Epidermal melanocyte (primary cell): Measurements from ENCODE around the gene TPD52L2.
"Not testable (repeated sequence)": the region's sequence is repeated elsewhere in the genome, so short reads cannot be mapped to it uniquely, and the experiment has no call there.

ENCODE experiments used
- DNase-seq: peaks from one replicate; pipeline ENCODE4 v3.0.0; 2011; ENCODE audit warnings: low spot score; ENCODE audit not compliant: insufficient read length

The TPD52L2 gene

DNA sequence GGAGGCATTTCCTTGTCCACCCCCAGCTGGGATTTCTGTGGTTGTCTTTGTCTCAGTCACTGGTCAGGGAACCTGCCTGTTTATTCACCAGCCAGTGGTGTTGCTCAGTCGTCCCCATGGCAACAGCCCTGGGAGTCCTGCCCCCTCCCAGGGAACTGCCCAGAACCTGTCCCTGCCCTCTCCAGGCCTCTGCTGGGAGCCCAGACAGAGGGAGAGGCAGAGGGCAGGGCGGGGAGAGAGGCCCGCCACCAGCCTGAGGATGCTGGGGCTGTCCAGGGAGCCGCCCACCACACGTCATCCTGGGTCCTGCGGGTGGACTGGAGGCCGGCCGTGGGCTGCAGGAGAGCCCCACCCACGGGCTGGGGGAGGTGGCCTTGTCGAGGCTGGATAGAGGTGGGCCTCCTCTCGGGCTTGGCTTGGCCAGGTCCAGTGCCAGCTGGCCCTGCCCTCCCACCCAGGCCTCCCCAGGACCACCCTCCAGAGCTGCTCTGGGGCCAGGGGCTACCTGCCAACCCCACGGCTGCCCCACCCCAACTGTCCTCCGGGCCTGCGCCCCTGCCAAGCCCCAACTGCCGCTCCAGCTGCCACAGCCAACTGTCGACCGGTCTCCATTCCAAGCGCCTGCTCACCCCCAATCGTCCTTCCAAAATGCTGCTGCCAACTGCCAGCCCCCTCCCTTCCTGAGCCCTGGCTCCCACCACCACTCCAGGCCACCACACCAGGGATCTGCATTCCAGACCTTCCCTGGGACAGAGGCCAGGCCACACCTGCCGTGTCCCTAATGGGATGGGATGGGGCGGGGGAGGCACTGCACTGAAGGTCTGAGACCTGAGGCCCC is 29.8 kb upstream of the TPD52L2 start:
- DNase-seq, result peak; percentile 94

DNA sequence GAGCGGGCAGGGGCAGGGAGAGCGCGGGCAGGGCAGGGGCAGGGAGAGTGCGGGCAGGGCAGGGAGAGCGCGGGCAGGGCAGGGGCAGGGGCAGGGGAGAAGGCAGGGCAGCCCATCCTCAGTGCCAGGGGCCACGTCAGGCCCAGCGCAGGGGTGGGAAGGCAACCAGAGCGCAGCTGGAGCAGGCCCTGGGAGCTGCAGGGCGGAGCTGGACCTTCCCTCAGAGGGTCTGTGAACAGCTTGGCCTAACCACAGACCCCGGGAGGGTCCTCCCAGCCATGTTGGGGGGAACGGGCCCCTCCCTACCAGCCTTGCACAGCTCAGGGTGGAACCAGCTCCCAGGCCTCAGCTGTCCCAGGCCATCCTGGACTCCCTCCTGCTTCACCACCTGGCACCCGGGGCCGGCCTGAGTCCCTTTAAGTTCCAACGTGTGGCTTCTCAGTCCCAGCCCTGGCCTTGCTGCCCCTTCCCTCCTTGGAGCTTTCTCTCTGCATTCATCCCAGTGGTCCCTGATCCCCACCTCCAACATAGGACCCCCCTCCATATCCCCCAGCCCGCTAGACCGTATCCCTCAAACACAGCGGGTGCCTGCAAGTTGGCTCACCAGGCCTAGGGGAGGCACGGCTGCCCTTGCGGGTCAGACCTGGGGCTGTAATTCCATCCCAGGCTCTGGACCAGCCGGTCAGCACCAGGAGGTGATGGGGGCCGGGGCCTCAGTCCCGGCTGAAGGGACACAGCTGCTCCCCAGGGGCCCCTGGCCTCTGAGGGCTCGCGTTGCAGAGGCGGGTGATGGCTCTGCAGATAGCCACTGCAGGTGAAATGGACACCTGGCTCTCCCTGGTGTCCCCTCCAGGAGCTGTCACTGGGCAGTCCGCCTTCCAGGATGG is 28.4 kb upstream of the TPD52L2 start:
- no peak for DNase-seq

DNA sequence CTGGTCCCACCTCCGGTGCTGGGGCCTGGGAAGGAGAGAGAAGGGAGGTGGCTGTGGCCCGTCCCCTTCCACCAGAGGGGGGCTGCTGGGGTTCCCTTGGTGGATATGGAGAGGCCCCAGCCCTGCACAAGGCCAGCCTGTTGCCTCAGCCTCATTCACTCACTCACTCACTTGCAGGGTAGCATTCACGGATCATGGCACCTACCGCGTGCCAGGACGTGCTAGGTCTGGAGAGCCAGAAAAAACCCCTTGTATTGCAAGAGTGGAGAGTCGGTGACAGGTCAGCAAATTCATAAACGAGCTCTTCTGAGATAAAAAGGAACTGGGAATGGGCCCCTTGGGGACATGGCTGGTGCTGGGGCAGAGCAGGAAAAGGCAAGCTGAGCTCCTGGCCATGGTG is 27.6 kb upstream of the TPD52L2 start:
- no peak for DNase-seq

DNA sequence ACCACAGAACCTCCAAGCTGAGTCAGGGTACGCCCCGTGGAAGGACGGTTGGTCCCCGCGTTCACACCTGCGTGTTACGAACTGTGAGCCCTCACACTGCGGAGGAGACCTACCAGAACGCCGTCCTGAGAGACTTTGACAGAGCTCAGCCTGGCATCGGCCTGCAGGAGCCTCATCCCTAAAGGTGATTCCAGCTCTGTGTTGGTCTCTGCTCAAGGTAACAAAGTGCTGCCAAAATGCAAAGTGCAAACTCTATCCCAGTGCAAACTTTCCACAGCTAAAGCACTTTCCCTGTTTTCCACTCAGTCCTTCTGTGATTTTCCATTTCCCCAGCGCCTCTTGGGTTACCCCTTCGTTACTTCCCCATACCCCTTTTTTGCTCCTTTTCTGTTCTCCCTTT is 25.4 kb upstream of the TPD52L2 start:
- no peak for DNase-seq

DNA sequence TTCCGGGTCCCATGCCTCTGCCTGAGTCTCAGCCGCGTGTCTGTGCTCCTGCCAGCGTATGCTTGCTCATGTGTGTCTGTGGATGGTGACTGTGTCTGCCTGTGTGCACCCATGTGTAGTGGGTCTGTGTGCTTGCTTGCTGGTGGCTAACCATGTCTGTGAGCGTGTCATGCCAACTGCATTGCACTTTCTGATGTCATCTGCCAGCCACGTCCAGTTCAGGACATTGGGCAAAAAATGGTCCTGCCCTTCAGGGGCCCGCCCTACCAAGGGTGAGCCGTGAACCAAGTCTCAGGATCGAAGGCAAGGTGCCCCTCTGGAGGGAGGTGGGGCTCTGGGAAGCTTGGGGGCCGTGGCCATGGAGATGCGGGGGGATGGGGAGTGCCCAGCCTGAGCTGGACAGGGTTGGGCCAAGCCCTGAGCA is 24.7 kb upstream of the TPD52L2 start:
- no peak for DNase-seq

DNA sequence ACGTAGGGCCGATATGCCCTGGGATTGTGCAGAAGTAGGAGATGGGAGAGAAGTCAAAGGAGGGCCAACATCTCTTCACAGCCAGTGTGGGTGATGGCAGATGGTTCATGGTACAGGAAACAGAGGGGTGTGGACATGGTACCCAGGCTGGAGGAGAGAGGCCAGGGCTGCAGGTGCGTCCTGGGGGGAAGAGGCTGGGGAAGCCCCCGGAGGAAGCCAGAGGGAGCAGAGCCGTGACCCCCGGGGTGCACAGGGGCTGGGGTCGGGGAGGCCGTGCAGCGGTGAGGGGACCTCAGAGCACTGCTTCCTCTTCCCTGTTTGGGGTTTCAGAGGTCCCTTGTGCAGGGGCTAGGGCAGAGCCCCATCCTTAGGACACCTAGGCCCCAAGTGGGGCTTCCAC is 22.8 kb upstream of the TPD52L2 start:
- no peak for DNase-seq

DNA sequence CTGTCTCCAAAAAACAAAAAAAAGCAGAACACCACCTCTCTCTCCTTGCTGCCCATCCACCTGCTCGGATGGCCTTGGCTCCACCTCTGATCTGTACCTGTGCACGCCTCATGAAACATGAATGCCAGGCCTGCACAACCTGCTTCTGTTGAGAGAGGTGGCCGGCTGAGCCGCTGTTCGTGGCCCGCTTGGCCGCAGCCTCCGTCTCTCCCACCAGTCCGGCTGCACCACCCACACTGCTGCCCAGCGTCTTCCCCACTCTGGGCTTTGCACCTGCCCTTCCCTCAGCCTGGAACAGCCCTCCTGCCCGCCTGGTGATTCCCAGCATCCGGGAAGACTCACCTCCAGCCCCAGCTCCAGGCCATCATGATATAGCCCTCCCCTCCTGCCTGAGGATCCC is 21.8 kb upstream of the TPD52L2 start:
- no peak for DNase-seq

DNA sequence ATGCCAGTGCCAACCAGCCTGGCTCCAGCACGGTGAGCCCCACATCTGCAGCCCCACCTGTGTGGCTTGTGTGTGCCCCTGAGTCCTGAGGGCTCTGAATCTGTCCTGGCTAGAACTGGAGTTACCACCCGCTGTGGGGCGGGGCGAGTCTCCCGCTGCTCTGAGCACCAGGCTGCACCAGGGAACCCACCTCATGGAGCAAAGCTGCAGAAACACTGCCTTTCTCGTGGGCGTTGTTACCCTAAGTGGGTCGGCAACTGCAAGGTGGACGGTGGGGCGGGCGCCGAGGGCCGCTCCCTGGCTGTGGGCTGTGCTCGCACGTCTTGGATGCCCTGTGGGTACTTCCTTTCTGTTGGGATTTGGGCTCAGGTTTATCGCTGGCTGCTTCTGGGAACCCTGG is 21.3 kb upstream of the TPD52L2 start:
- no peak for DNase-seq

DNA sequence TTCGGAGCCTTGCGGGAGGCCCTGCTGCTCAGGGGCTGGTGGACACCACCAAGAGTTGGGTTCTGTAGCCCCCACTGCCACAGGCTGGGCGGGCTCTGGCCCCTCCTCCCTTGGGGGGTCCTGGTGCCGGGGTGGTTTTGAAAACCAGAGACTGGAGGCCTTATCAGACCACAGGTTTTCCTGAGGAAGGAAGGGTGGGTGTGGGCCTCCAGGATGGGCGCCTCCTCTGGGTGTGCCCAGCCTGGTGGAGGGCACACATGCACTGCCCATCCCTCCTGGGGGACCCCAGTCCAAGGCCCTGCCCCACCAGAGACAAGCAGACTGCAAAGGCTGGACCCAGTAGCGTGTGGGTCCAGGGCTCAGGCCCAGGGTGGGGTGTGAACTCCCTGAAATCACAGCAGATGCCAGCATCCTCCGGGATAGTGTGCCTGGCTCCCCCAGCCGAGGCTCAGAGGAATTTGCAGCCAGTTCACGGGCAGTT is 20.5 kb upstream of the TPD52L2 start:
- no peak for DNase-seq

DNA sequence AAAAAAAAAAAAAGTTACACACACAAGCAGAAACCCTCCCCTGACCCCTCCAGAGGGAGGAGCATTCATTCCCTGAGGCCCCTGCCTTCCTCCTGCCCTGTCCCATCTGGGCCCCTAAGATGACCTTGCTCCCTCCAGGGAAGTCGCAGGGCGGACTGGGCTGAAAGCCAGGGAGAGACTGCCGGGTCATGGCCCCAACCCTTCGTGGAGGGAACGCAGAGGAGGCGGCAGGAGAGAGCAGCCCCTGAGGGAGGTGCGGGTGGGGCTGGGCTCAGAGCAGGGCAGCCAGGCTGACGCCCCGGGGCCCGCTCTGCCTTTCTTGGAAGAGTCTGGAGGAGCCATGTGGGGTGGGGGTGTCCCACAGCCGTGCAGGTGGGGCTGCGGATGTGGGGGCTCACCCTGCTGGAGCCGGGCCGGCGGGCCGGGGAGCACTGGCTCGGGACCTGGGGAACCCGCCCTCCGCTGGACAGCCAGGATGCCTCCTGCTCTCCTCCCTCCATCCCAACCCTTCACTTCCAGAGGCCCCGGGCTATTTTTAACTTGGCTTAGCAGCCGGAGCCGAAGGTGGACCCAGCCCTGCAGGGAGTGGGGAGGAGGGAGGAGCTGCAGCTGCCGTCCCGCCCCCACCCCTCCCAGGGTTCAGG is 18.8 kb upstream of the TPD52L2 start:
- peak; percentile 64 for DNase-seq

DNA sequence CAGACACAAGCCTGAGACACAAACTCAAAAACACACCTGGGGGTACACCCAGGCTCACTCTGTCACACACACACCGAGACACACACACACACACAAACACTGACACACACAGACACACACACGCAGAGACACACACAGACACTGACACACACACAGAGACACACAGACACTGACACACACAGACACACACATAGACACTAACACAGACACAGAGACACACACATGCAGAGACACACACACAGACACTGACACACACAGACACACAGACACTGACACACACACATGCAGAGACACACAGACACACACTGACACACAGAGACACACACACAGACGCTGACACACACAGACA is 18.2 kb upstream of the TPD52L2 start:
- no peak for DNase-seq

DNA sequence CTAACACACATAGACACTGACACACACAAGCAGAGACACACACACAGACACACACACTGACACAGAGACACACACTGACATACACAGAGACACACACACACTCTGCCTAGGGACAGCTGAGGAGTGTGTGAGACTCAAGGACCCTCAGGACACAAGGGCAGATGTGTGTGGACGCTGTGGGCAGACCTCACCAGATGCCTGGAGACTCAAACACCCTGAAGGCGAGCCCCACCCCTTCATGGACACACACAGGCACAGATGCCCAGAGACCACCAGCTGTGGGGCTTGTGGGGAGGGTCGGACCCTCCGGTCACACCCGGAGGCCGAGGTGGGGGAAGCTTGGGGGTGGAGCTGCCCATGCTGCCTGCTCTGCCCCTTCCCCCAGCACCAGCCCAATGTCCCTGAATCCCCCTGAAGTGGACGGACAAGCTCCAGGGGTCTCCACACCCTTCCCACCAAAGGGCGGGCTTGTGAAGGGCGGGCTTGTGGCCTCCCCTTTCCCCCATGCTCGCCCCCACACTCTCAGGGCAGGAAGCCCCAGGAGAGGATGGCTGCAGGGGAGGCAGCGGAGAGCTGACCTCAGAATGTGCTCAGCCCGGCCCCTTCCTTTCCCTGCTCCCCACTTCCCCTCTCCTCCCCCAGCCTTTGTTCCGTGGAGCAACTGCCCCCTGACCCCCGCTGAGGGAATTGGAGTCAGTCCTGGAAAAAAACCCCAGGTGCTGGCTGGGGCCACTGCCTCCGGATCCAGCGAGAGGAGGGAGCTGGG is 17.6 kb upstream of the TPD52L2 start:
- DNase-seq, result no peak

DNA sequence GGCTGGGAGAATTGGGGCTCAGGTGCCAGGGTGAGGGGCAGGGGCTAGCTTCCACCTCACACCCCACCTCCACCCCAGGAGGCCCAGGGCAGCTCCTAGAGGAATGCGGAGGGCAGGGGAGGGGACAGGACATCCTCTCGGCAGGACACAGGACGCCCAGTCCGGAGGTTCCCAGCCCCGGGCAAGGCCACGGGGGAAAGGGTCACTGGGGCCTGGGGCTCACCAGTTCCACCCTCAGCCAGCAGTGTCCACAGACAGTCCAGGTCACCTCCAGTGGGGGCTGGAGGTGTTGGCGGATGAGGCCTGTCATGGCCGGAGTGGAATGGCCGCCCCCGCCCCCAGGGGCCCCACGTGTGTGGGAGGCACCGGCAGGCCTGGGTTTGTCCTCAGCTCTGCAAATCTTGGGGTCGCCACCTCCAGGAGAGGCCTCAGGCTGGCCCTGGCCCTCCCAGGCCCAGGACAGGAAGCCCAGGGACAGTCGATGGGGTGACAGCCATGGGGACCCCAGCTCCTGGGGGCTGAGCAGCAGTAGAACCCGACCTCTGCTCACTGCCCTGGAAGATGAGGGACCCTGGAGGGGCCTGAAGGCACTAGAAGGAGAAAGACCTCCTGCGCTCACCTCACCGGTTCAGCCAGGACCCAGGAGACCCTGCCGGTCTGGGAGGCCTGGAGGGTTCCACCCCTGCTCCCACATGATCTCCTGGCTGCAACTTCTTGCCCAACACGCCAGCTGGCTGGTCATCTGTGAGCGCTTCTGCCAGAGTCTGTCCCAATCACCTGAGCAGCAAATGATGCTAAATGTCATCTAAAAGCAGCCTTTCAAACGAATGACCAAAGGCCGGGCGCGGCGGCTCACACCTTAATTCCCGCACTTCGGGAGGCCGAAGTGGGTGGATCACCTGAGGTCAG is 16.8 kb upstream of the TPD52L2 start:
- DNase-seq, result no peak

DNA sequence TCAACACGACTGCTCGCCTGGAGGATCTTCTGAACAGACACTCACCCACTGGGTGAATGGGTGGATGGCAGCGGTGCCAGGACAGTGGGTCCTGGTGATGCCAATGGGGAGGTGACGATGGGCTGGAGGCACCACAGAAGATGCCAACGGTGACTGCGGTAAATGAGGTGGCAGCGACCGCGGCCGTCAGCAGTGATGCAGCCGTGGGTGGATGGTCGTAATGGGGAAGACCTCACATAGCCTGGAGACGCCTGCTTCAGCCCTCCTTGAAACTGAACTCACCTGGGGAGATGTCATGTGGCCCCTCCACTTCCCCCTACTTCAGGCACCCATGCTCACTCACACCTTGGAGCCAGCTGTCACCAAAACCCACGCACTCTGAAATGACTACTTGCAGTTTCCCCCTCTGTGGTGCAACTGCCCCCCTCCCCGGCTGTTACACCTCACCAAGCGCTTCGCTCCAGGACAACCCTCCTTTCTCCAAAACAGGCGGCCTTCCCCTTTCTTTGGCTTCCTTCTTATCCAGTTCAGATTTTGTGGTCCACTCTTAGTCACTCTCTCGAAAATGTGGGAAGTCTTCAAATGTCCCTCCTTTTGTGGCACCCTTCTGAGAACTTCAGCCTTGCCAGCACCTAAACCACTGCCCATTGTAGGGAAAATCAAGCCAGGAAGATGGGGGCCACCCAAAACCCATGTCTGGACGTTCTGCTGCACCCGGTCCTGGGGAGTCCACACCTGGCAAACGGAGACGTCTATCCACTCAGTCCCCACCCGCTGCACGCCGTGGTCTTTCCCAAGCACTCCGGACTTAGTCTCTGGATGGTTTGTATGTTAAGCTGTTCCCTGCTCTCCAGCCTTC is 14.2 kb upstream of the TPD52L2 start:
- DNase-seq, result no peak

DNA sequence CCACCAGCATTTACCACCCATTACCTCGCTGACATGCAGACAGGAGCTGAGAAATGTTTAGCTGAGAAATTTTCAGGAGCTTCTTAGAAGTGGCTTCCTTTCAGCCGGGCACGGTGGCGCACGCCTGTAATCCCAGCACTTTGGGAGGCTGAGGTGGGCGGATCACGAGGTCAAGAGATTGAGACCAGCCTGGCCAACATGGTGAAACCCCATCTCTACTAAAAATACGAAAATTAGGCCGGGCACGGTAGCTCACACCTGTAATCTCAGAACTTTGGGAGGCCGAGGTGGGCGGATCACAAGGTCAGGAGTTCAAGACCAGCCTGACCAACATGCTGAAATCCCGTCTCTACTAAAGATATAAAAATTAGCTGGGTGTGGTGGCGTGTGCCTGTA is 13.5 kb upstream of the TPD52L2 start:
- DNase-seq, result not testable (repeated sequence)

DNA sequence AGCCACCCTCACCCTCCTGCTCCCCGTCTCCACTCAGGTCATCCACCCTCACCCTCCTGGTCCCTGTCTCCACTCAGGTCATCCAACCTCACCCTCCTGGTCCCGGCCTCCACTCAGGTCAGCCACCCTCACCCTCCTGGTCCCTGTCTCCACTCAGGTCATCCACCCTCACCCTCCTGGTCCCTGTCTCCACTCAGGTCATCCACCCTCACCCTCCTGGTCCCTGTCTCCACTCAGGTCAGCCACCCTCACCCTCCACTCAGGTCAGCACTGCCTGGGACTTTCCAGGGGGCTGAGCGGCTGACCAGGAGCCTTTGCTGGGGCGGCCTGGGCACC is 11.4 kb upstream of the TPD52L2 start:
- not testable (repeated sequence) for DNase-seq

DNA sequence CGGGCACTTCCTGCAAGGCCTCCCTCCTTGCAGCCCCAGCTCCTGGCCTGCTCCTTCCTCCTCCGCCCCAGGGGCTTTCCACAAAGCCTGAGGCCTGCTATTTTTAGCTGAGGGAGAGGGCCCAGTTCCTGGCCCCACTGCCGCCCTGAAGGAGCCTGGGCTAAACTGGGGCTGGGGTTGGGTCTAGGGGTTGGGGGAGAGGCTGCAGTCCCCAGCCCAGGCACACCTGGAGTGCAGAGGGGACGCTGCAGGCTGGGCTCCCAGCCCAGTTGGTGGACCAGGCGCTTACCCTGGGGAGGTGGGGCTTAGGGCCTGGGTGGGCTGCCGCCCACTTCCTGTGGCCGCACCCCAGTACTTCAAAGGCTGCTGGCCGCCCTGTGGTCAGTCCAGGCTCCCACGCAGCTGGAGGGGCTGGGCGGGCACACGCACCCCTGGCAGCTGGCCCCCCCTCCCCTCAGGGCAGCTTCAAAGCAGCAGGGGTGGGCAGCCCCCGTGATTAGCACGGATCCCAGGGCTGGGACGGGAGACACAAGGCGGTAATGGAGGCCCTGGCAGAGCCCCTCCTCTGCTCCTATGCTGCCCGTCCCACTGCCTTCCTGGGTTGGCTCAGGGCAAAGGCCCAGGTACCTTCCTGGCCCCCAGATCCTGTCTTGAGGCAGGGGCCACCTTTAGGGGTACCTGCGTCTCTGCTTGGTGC is 10.9 kb upstream of the TPD52L2 start:
- peak; percentile 72 for DNase-seq

DNA sequence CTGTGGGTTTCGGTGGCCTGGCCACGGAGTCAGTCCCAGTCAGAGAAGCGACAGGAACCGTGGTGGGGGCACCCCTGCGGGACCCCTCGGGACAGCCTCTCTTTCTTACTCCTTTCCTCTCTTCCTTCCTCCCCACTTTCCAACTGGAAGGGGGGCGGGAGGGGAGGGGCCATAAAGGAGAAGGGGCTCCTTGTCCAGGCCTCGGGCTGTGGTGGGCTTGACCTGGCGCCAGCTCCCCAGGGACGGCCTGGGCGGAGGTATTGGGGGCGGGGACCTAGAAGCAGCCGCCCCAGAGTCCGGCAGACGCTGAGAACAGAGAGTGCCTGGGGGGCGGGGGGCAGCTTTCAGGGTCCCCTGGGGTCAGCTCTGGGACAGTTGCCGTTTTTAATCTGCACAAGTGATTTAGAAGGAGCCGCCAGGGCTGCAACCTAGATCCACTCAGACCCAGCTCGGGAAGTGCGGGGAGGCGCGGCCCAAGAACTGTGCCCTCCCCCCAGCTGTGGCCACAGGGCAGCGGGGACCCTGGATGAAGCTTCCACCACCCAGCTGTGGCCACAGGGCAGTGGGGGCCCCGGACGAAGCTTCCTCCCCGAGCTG is 10.2 kb upstream of the TPD52L2 start:
- no peak for DNase-seq
